SW 1271 (cell line): ENCODE measurements around the gene DUSP28.
"Not testable (repeated sequence)": the region's sequence is repeated elsewhere in the genome, so short reads cannot be mapped to it uniquely, and the experiment has no call there.

ENCODE experiments used
- DNase-seq, 2 experiments: peaks; one replicate each; lab custom pipeline; 2025; lab: John Stamatoyannopoulos, UW

Gene DUSP28

DNA sequence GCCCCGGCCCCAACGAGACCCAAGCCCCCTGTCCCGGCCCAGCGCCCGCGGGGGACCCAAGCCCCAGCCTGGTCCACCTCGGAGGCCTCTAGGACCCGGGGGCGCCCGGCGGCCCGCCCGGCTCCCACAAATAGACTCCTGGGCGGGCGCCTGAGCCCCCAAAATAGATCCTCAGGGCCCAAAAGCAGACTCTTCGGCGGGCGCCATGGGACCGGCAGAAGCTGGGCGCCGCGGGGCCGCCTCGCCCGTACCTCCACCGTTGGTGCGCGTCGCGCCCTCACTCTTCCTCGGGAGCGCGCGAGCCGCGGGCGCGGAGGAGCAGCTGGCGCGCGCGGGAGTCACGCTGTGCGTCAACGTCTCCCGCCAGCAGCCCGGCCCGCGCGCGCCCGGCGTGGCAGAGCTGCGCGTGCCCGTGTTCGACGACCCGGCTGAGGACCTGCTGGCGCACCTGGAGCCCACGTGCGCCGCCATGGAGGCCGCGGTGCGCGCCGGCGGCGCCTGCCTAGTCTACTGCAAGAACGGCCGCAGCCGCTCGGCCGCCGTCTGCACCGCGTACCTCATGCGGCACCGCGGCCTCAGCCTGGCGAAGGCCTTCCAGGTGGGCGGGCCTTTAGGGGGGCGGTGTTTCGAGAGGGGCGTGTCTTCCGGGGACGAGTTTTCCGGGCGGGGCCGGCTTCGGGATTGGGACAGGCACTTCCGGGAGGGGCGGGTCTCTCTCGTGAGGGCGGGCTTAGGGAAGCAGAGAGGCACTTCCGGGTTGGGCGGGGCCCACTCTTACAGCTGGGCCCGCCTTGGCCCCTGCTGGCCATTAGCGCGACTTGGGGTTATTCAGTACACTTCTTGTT, 545 bp downstream of the DUSP28 start:
- DNase-seq, result peak; percentile 88 to 96

- DNase-seq, result no peak
These were observed 1.3 kb downstream of the DUSP28 start for GRCh38 chr2:240561325-240561971.

DNA sequence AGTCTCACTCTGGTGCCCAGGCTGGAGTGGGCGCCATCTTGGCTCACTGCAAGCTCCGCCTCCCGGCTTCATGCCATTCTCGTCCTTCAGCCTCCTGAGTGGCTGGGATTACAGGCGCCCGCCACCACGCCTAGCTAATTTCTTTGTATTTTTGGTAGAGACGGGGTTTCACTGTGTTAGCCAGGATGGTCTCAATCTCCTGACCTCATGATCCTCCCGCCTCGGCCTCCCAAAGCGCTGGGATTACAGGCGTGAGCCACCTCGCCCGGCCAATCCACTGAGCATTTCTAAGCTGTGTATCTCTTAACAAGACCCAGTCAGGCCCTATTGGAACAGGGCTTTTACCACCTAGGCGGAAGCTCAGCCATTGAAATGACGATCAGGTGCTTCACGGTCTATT, 3.1 kb downstream of the DUSP28 start:
- DNase-seq, result not testable (repeated sequence)

- no peak for DNase-seq
These were observed 3.9 kb downstream of the DUSP28 start for GRCh38 chr2:240563951-240564560.

GRCh38 chr2:240564561-240565332, 4.6 kb downstream of the DUSP28 start:
- peak in 1 of 2 experiments; percentile 30 for DNase-seq

GRCh38 chr2:240565333-240566202, 5.4 kb downstream of the DUSP28 start:
- DNase-seq, result peak in 1 of 2 experiments; percentile 82

- DNase-seq, result peak; percentile 70 to 80
These were observed 6.3 kb downstream of the DUSP28 start for GRCh38 chr2:240566203-240567136.

DNA sequence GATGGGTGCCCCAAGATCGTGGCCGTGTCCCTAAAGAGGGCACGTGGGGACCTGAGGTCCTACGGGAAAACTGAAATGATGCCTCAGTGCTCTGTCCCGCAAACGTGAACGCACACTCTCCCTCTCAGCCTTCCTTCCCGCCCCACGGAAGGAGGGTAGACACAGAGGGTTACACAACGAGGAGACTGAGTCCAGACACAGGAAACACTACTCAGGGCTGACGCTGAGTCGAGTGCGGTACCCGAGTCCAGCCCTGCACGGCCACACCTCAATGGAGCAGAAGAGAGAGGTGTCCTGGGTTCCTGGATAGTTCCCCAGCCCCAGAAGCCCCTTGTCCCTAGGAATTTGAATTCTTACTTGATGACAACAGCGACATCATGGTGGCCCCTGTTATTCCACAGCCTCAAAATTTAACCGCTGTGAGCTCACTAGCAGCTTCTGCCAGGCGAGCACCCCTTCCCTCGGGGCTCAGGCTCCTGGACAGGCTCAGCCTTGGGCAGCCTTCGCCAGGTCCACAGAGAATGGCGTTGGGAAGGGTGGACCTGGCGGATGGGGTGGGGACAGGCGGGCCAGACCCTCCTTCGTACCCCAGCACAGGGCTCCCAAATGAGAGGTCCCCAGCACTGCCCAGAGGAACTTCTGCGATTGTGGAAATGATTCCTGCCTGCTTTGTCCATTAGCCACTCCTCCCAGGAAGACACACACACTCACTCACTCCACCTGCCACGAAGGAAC, 7.1 kb downstream of the DUSP28 start:
- no peak for DNase-seq

- DNase-seq, result peak in 1 of 2 experiments; percentile 38
These were observed 7.9 kb downstream of the DUSP28 start, which contains the start of gene RNPEPL1 for GRCh38 chr2:240567872-240568677. RNPEPL1 (plus strand) TSS chr2:240568484; CDS start chr2:240568587, 103 bp downstream.

DNA sequence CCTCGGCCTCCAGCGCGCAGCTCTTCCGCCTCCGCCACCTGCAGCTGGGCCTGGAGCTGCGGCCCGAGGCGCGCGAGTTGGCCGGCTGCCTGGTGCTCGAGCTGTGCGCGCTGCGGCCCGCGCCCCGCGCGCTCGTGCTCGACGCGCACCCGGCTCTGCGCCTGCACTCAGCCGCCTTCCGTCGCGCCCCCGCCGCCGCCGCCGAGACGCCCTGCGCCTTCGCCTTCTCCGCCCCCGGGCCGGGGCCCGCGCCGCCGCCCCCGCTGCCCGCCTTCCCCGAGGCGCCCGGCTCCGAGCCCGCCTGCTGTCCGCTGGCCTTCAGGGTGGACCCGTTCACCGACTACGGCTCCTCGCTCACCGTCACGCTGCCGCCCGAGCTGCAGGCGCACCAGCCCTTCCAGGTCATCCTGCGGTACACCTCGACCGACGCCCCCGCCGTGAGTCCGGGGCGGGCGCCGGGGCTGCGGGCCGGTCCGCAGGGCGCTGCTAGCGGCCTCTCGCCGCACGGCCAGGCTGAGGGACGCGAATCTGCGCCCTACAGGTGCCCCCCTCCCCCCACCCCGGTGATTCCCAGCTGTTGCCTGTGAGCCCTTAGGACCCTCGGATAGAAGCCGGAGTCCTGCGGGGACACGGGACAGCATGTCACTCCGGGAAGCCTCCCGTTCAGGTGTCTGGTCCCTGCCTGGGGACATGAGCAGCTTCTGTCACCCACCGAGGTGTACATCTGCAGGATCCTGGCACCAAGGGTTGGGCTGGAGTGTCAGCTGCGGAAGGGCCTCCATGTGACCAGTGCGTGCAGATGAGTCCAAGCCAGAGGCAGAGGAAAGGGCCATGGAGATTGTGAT, 8.7 kb downstream of the DUSP28 start:
- DNase-seq, result peak in 1 of 2 experiments; percentile 18

DNA sequence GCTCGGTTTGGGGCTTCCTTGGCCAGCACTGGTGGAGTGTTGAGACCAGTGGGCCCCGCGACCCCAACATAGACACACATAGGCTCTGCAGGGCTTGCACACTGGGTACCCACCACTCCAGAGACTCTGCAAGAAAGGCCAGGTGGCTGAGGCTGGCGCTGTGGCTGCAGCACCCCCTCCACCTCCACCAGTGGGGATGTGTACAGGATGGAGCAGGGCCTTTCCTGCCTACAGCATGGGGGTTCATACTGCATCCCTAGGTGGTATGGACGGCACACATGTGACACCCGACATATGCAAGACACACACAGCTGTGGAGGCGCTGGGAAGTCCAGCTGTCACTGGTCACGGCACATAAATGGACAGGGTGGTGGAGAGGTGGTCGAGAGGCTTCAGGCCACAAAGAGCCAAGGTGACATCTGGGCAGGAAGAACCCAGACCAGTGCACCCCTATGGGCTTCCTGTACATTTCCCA, 9.4 kb downstream of the DUSP28 start:
- DNase-seq, result no peak

- DNase-seq, result no peak
These were observed 9.9 kb downstream of the DUSP28 start for GRCh38 chr2:240569998-240570530.

DNA sequence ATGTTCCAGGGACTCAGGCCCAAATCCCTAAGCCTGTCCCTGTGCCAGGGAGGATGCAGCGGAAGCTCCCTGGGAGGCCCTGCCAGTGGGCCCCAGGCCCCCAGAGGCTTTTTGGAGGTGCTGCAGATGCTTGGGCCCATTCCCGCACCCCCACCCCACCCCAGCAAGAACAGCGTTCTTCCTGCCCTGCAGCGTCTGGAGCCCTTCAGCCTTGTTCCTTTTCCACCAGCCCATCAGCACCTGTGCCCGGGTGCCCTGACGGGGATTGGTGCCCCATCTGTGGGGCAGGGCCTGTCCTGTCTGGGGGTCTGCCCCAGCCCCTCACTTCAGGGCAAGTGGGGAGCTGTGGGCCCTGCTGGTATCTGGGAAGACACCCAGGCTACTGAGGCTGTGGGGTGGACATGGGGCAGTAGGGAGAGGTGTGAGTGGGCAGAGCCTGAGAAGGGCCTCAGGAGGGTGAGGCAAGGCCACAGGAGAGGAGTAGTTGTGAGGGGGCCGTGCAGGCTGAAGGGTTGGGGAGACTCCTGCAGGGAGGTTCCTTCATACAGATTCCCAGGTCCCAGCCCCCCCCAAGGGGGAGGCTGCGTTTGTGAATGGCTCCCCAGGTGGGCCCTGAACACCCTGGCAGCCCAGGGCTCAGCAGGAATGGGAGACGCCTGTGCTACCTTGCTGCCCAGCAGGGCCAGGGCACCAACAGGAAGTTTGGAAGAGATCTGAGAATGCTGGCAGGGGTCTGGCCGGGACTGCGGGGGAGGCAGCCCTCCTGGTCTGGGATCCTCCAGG, 10.6 kb downstream of the DUSP28 start:
- no peak for DNase-seq

DNA sequence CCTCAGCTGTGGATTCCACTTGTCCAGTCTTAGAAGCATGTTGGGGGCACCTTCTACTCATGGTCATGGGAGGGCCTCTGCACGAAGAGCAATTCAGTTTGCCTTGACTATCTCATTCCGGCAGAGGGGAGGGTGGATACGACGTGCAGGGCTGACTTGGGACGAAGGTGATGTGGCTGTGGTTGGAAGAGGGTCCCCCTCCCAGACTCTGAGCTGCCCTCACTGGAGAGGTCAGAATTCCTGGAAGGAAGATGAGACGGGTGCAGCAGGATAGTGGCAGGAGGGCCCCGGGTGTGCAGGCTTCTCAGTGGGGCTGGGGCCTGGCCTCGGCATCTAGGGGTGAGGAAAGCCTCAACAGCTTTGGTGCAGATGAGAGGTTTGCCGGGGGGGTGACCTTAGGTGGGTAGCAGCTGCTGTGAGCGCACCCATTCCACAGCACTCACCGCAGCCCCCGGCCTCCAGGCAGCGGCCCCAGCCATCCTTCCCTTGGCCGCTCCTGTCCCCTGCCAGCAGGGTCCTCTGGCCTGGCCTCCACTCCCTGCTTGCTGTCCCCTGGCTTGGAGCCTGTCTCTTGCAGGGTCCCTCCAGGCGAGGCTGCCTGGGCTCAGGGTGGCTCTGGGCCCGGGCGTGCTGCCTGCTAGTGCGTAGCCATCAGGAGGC, 11.3 kb downstream of the DUSP28 start:
- no peak for DNase-seq
